HAP-1 (cell line): ENCODE data around the gene ADAP1.
"Not testable (repeated sequence)": the region's sequence is repeated elsewhere in the genome, so short reads cannot be mapped to it uniquely, and the experiment has no call there.

Experiments
- DNase-seq, 2 experiments: peaks; one replicate each; pipeline ENCODE4 v3.0.0-alpha.2; 2016 to 2020; ENCODE audit warnings: low spot score in 2 of 2
- H3K27me3 ChIP-seq: fragments of 250-450 bp; sonication (Bioruptor Pico); 2 replicates; pipeline ENCODE4 v1.5.1; 2020; ENCODE audit warnings: low read depth, mild to moderate bottlenecking, moderate library complexity
- H3K36me3 ChIP-seq: fragments of 250-450 bp; sonication (Bioruptor Pico); replicated peaks from 2 replicates; pipeline ENCODE4 v1.5.1; 2020; ENCODE audit warnings: mild to moderate bottlenecking
- H3K4me1 ChIP-seq: fragments of 250-450 bp; sonication (Bioruptor Pico); 2 replicates; pipeline ENCODE4 v1.5.1; 2020; ENCODE audit warnings: mild to moderate bottlenecking
- H3K4me3 ChIP-seq: fragments of 250-450 bp; sonication (Bioruptor Pico); 2 replicates; pipeline ENCODE4 v1.5.1; 2020; ENCODE audit warnings: mild to moderate bottlenecking, moderate library complexity
- H3K9me3 ChIP-seq: fragments of 250-450 bp; sonication (Bioruptor Pico); 2 replicates; pipeline ENCODE4 v1.5.1; 2020; ENCODE audit warnings: mild to moderate bottlenecking, moderate library complexity
- in situ Hi-C: fragments of 300-500 bp; cut with MboI; formaldehyde crosslinking; loops from 3 replicates; pipeline ENCODE4 v1.14.3; 2020; ENCODE audit warnings: low sequenced_read_pairs, inconsistent platforms, mixed read lengths

The ADAP1 gene

DNA sequence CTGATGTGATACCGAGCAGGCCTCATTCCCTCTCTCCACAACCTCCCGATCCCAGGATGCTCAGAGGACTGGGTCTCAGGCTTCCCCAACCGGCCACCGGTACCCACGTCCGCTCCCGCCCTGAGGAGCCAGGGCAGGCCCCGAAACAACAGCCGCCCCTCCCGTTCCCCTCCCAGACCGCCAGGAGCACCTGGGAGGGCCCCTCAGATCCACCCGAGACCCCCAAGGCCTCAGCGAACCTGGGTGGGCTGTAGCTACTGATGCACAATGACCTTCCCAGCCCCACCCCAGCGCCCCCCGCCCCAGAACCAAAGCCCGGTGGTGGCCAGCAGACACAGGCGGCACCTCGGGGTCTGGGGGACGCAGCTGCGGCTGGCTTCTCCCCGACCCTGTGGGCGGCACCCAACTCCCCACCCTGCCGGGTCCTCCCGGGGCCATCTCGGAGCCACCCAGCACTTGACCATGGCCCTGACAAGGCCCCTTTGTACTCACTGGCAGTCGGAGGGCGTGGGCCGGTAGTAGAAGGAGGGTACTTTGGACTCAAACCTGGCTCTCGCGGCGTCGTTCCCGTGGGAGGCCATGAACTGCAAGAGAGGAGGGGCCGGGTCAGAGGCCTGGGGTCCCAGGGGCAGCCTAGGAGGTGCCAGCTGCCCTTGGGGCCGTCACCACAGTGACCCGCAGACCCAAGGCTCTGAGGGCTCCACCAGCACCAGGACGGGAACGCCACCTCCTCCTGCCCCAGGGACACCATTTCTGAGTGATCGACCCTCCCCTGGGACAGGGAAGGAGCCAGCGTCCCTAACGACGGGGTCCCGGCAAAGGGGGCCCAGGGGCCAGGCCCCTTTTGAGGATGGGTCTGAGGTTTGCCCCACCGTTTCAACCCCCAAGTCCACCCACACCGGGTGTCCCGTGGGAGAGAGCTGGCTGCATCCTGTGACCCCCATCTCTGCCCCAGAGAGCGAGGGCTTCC, 28.1 kb downstream of the ADAP1 start:
- in situ Hi-C loops: no loop called here

DNA sequence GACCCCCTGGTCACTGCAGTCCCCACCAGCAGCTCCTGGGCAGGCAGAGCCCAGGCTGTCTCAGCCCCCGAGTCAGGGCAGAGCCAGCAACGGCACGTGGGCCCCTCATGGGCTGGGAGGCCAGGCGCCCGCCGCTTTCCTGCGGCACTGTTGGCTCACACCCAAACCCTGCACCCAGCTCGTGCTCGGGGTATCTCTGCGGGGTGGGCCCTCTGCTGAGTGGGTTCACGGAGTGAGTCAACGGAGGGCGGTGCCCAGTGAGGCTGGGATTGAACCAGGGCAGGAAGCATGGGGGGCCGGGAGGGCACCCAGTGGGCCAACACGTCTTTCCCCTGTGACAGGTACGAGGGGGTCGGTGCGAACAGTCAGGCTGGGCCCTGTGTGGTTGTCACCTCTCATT, 28.9 kb downstream of the ADAP1 start:
- no peak overlapping the region for H3K4me3 ChIP-seq
- H3K36me3 ChIP-seq: no peaks in the 10 kb centered on the region
- no peaks in the 10 kb centered on the region for H3K9me3 ChIP-seq
- no peaks in the 10 kb centered on the region for H3K27me3 ChIP-seq
- no peak for DNase-seq
- H3K4me1 ChIP-seq: no peaks in the 10 kb centered on the region
- in situ Hi-C loops: no loop called here

More for the DNA sequence above, 28.1 kb downstream of the ADAP1 start:
- Histone ChIP-seq H3K36me3 (no peaks in the 10 kb centered on the region), H3K27me3 (no peaks in the 10 kb centered on the region), H3K4me1 (no peaks in the 10 kb centered on the region), H3K9me3 (no peaks in the 10 kb centered on the region), H3K4me3 (no peak overlapping the region)
- DNase-seq: no peak

DNA sequence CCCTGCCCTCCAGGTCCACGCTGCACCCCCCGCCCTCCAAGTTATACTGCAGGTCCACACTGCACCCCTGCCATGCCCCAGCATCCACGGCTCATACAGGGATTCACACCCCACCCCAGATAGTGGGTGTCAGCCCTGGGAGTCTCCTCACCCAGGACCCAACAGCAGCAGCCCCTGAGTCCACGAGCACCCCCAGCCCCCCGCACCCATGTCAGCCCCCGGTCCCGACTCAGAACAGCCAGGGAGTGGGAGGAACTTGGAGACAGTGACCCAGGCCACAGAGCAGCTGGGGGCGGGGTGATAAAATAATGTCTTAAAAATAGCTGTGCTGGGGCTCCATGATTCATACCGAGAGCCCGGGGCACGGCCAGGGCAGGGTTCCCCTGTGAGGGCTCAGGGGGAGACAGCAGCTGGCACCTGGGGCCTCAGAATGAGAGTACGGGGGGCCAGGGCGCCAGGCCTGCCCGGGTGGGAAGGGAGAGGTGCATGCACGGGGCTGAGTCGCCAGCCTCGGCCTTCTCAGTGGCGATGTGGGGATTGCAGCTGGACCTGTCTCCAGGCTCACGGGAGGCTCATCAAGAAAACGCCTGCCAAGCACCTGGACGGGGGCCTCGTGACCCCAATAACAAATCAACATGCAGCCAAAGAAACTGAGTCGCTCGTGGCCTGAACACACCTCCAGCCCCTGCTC, 29.8 kb downstream of the ADAP1 start:
- in situ Hi-C loops: no loop called here
- Histone ChIP-seq H3K36me3 (no peaks in the 10 kb centered on the region), H3K9me3 (no peaks in the 10 kb centered on the region), H3K4me3 (no peak overlapping the region), H3K27me3 (no peaks in the 10 kb centered on the region), H3K4me1 (no peaks in the 10 kb centered on the region)
- DNase-seq: no peak

GRCh38 chr7:924042-924441, 30.4 kb downstream of the ADAP1 start:
- in situ Hi-C loops, H3K9me3 ChIP-seq, H3K4me1 ChIP-seq, H3K4me3 ChIP-seq, H3K36me3 ChIP-seq, H3K27me3 ChIP-seq, DNase-seq: not testable (repeated sequence)

DNA sequence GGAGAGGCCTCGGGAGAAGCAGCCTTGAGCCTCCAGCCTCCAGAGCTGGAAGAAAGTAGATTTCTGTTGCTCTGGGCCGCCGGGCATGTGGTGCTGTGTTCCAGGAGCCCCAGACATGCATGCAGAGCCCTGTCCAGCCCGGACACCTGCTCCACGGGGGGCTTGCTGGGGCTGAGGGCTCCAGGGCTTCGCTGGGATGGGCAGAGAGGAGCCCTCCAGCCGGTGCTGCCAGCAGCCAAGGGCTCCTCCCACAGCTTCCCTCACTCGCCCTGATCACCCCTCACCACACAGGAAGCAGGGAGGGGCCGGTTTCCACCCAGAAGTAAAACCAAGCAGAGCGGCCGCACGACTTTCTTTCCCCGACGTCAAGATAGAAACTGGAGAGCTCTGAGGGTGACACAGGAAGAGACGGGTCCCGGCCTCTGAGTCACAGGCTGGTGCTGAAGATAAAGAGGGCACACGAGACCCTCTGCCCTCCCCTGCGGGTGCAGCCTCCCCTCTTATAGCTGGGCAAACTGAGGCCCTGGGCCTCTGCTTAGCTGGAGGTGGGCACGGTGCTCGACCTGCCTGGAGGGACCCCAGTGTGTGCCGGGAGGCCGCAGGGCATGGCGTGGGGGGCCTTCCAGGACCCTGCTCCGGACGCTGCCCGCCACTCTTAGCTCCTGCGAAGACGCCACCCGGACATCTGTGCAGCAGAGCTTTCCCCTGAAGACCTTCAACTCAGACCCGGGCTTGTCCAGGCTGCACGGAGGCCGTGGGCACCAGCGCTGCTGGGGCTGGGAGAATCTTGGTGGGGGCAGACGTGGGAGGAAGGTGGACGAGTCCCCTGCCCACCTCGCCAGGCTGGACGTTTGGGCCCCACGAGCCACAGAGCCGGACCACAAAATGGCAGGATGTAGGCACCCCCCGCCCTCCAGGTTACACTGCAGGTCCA, 31.1 kb downstream of the ADAP1 start:
- no peak for DNase-seq
- Histone ChIP-seq H3K9me3 (no peaks in the 10 kb centered on the region), H3K27me3 (no peaks in the 10 kb centered on the region), H3K4me3 (no peak overlapping the region), H3K36me3 (no peaks in the 10 kb centered on the region), H3K4me1 (no peaks in the 10 kb centered on the region)
- in situ Hi-C loops: no loop called here

- DNase-seq: no peak
- Histone ChIP-seq H3K36me3 (no peaks in the 10 kb centered on the region), H3K4me1 (no peaks in the 10 kb centered on the region), H3K27me3 (no peaks in the 10 kb centered on the region), H3K4me3 (no peak overlapping the region), H3K9me3 (no peaks in the 10 kb centered on the region)
- in situ Hi-C loops: no loop called here
Observed at GRCh38 chr7:922334-923107, 32.0 kb downstream of the ADAP1 start.

- no peak for DNase-seq
- H3K4me3 ChIP-seq: no peak overlapping the region
- in situ Hi-C loops: no loop called here
Observed at GRCh38 chr7:921581-922333, 32.7 kb downstream of the ADAP1 start.

DNA sequence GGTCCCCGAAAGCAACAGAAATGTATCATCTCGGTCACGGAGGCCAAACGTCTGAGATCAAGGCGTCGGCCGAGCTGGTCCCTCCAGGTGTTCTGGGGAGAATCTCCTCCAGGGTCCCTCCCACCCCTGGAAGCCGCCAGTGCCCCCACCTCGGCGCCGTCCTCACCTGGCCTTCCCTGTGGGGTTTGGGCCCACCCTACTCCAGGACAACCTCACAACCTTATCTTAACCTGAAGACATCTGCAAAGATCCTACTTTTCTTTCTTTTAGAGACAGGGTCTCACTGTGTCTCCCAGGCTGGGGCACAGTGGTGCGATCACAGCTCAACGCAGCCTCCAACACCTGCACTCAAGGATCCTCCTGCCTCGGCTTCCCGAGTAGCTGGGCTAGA, 33.4 kb downstream of the ADAP1 start:
- no peaks in the 10 kb centered on the region for H3K4me1 ChIP-seq
- in situ Hi-C loops: no loop called here
- no peaks in the 10 kb centered on the region for H3K36me3 ChIP-seq
- H3K4me3 ChIP-seq: no peak overlapping the region
- H3K27me3 ChIP-seq: no peaks in the 10 kb centered on the region
- H3K9me3 ChIP-seq: no peaks in the 10 kb centered on the region
- no peak for DNase-seq

More at GRCh38 chr7:921581-922333, 32.7 kb downstream of the ADAP1 start:
- Histone ChIP-seq H3K36me3 (no peaks in the 10 kb centered on the region), H3K9me3 (no peaks in the 10 kb centered on the region), H3K4me1 (no peaks in the 10 kb centered on the region), H3K27me3 (no peaks in the 10 kb centered on the region)

DNA sequence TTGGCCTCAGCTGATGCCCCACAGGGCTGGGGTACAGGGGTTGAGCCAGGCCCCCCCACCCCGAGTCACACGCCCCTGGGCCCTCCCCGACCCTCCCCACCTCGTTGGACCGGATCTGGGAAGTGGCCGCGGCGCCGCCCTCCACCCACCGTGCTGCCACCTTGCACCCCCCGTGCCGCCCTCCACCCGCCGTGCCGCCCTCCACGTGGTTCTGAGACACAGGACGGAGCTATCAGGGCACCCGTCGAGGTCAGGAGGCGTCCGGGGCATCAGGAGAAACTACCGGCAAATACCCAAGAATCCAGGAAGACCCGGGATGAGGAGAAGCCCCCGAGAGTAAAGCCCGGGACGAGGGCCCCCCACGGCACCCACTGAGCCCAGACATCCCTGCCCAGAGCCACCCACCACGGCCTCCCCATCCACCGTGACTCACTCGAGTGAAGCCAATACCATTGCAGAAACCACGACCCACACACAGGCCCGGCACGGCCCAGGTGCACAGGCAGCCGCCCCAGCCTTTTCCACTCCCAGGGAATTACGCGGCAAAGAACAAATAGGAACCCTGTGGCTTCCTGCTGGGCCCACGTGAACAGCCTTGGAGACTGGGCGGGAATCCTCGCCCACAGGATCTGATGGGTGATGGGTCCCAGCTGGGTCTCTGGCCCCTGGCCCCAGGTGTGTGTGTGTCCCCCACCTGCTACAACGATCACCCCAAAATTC, 34.0 kb downstream of the ADAP1 start:
- Histone ChIP-seq H3K4me3 (no peak overlapping the region), H3K4me1 (no peaks in the 10 kb centered on the region), H3K27me3 (no peaks in the 10 kb centered on the region), H3K9me3 (no peaks in the 10 kb centered on the region), H3K36me3 (no peaks in the 10 kb centered on the region)
- no peak for DNase-seq
- in situ Hi-C loops: no loop called here

DNA sequence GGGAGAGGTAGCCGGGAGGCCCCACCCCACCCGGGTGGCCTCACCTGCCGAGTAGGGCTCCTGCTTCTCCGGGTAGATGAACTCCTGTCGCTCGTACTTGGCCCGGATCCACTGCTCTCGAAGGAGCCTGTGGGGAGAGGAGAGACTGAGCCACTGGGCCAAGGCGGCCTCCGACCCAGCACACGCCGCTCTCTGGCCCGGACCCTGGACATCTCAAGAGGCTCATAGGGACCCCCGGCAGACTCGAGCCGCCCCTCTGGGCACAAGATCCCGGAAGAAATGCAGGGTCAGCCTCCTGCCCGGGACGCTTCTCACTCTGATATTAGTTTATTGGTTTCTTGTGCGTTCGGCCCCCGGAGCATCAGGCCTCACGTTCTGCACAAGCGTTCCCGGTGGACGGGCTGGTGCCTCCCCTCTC, 34.5 kb downstream of the ADAP1 start:
- in situ Hi-C loops: no loop called here
- no peak for DNase-seq
- no peaks in the 10 kb centered on the region for H3K27me3 ChIP-seq
- no peak overlapping the region for H3K4me3 ChIP-seq
- no peaks in the 10 kb centered on the region for H3K36me3 ChIP-seq
- H3K9me3 ChIP-seq: no peaks in the 10 kb centered on the region
- no peaks in the 10 kb centered on the region for H3K4me1 ChIP-seq

DNA sequence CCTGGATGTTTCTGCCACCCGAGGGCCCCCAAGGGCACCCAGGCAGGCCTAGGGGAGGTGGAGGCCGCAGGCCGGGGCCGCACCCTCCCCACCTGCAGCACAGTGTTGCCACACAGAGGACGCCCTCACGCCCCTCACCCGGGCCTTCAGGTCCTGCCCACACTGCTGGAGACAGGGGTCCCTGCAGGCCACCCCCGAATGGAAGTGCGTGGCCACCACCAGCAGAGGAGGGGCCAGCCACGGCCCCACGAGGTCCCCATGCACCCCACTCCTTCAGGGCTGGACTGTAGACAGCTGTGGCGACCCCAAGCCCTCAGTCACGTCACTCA, 35.4 kb downstream of the ADAP1 start:
- H3K27me3 ChIP-seq: no peaks in the 10 kb centered on the region
- H3K4me3 ChIP-seq: no peak overlapping the region
- H3K9me3 ChIP-seq: no peaks in the 10 kb centered on the region
- no peak for DNase-seq
- in situ Hi-C loops: no loop called here
- no peaks in the 10 kb centered on the region for H3K4me1 ChIP-seq
- H3K36me3 ChIP-seq: no peaks in the 10 kb centered on the region

DNA sequence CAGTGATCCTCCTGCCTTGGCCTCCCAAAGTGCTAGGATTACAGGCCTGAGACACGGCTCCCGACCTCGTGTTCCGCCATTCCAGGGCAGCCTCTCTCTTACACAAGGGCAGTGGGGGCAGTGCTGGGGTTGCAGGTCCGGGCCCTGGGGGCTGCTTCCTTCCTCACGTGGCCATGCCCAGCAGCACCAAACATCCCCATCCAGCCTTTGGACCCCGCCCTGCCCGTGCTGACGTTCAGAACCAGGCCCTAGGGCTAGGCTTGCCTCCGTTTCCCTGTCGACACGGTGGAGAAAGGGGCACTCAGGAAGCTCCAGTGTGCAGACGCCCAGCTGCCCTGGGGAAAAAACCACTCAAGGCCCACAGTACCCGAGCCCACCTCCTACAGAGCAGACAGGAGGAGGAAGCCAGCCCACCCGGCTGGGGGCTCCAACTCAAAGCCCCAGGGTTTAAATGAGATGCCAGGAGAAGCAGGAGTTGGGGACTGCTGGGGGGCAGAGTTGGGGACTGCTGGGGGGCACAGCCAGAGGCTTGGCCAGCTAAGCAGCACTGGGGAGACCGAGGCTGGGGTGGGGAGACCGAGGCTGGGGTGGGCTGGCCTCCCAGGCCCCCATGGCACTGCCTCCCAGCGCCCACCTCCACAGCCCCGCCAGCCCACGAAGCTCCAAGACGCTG, 35.9 kb downstream of the ADAP1 start:
- no peak for DNase-seq
- H3K4me3 ChIP-seq: no peak overlapping the region
- no peaks in the 10 kb centered on the region for H3K27me3 ChIP-seq
- H3K9me3 ChIP-seq: no peaks in the 10 kb centered on the region
- H3K4me1 ChIP-seq: no peaks in the 10 kb centered on the region
- in situ Hi-C loops: no loop called here
- H3K36me3 ChIP-seq: no peaks in the 10 kb centered on the region
